ENCODE measurements around the gene NCAM1.

The NCAM1 gene

DNA sequence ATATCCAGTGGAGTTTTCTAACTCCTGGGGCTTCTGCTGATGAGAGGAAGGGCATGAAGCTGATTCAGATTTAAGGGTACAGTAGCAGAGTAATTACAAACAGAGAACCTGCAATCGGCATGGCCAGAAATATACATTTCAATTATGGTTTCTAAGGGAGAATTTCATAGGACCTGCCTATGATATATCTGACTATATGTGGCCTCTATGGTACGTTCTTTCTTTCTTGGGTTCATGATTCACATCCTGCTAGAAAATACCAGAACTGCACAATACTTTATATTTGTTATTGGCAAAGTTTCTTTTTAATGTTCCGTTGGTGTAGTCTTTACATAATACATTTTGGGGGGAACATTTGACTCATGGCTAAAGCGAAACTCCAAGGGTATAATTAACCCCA, 290.1 kb downstream of the NCAM1 start:
- DNase-seq (ENCODE audit: low read depth), result no peak

DNA sequence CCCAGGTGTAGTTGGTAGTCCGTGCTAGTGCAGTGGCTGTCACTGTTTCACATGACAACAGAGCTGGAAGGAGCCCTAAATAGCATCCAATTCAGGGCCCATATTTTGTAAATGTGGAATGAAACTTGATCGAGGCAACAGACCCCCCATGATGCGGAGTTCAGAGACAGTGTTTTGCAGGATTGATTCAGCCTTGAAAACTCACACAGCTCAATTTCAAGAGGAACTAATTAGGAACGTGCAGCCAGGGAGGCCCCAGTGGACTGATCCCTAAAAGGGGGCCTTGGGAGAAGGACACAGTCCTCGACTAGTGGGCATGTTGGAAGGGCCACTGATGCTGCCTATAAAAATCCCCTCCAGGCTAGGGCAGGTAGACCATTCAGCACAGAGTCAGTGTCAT, 292.2 kb downstream of the NCAM1 start:
- no peak for DNase-seq (ENCODE audit: low read depth)

DNA sequence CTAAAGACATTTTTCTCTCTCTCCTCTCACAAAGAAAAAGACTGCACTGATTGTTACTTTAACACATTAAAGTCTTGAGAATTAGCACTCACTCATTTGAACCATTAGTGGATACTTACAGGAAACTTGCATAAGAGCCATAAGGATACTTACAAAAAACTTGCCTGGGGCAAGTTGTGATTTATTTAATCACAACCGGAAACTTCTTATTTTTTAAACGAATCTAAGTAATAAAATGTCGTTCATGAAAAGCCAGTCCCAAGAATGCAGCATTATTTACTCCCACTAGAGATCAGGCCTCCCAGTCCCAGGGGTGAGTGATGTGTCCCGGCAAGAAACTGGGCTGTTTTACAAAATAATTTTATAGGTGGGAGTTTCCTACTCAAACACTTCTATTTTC, 293.9 kb downstream of the NCAM1 start:
- DNase-seq (ENCODE audit: low read depth), result no peak

DNA sequence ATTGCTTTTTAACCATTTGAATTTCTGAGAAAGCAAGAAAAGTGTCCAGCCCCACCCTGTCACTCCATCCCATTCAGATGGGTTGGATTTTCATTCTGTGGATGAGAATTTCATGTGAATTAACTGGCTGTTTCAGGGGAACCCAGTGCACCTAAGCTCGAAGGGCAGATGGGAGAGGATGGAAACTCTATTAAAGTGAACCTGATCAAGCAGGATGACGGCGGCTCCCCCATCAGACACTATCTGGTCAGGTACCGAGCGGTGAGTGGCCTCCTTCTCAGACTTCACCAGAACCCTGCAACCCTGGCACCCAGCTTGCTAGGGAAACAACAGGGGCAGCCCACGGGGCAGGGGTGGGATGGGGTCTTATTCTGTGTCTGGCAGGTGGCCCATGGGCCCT, 294.5 kb downstream of the NCAM1 start:
- DNase-seq (ENCODE audit: low read depth), result no peak

DNA sequence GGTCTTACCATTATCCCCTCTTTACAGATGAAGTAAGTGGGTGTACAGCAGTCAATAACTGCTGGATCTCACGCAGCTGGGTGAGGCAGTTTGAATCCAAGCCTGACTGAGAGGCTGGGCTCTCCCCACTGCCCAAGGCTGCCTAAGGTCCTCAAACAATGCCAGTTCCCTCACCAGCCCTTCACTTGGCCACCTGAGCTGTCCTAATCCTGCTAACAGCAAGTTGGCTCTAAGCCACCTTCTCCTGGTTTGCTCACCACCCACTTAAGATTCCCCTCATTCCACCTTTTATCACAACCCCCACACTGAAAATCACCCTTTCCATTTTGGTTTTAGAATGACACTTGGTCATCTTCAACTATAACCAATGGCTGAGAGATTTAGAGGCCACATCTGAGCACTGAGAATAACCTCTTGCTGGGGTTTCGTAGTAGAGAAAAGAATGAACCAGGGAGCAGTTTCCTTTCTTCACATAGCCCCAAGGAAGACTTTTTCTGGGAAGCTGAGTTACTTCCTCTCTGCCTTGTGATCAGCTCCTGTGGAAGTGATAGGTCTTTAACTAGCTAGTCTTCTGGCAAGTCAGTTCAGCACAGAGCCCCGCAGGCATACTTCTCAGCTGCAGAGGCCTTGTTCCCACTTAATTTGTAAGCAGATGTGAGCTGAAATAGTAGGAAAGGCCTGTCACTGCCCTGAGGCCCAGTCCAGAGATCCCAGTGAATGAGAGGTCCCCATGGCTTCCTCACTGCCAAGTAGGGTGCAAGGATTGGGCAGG, 295.4 kb downstream of the NCAM1 start:
- DNase-seq (ENCODE audit: low read depth), result no peak

DNA sequence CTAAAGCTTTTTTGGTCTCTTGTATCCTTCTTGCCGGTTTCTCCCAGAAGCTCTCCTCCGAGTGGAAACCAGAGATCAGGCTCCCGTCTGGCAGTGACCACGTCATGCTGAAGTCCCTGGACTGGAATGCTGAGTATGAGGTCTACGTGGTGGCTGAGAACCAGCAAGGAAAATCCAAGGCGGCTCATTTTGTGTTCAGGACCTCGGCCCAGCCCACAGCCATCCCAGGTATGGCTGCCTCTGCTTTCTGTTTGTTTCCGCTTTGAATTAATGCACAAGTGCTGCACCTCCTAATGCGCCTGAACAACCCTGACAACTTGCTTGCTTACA, 298.8 kb downstream of the NCAM1 start:
- DNase-seq (ENCODE audit: low read depth), result no peak

DNA sequence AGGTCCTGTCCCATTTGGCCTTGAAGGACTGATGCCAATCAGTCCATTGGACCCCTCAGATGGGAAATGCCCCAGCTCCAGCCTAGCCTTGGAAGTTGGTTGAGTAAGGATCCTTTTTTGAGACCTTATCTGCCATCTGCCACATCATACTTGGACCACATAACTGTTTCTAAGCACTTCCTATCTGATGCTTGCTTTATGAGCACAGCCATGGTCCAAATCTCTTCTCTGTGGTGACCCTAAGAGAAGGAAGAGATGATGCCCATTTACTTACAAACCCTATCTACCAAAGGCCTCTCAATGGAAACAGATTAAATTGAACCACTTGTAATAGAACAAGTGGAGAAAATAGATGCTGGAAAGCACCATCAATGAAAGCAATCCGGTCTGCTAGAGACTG, 299.3 kb downstream of the NCAM1 start:
- no peak for DNase-seq (ENCODE audit: low read depth)

DNA sequence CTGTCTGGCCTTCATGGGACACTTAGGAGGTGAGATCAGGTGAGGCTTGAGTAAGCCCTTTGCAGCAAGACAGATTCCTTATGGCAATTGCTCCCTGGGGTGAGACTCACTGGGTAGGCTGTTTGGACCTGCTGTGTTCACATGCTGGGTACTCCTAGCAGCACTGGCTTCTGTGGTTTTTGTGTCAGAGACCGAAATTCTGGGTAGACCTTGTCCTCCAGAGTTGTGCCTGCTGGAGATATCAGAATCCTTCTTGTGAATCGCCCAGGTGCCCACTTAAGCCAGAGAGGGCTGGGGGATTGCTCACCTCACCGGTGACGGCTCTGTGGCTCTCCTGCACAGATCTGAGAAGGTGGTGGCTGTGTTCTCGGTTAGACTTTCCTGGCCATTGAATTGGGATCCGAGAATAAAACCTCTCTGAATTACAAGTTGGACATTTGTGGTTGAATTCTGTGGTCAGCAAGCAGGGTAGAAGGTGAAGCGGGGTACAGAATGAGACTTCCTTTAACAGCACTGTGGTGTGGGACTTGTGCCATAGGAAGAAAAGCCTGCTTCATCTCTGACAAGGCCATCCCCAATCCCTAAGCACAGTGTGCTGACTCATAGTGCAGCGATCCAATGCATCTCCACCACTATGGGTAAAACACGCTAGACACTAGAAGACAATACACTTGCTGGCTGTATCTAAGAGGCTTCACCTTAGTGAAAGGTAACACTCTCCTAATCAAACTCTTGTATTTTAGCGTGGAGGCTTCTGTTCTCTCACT, 300.7 kb downstream of the NCAM1 start:
- DNase-seq (ENCODE audit: low read depth), result no peak

DNA sequence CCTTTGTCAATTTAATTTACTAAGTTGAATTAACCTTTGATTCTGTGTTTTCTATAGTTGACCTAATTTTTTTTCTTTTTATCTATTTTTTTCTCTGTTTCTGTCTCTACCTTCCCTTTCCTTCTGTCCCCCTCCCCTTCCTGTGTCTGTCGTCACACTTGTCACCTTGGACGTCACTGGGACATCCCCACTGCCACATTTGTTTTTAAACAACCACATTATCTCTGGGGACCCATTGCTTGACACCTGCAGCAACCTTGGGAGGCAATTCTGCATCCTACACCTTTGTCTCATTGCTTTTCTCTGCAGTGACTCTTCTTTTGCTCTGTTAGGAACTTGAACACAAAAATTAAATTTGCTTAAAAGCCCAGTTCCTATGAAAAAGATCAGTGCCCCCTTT, 301.4 kb downstream of the NCAM1 start:
- no peak for DNase-seq (ENCODE audit: low read depth)

DNA sequence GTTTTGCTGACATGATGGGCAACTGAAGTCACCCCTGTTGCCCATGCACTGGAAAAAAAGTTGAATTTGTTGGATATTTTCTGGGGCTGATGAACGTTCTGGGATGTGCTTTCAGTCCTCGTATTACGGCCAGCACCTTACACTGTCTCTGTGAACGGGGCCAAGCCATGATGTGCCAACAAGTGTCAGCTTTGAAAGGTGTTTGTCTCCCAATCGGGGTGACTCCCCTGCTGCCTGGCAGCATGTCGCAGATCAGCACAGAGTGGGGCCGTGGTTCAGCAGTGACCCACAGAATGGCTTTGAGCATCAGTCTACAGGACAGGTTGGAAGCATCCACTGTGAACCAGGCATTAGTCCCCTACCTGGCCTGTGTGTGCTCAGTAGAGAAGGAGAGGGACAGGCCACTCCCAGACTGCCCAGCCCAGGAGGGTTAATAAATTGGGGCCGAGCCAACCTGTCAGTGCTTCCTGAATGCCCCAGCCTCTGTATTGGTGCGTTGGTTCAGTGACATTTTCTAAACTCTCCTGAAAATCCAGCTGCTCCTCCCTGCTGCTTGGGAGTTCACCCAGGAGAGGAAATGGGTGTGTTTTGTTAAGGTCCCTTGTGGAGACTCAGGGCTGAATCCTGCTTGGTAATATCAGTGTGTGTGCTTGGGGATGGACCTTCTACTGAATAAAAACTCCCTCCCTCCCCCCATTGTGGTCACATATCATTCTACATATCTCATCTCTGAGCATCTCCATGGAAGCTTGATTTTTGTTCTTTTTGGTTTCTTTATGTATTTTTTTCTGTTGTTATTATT, 302.4 kb downstream of the NCAM1 start:
- DNase-seq (ENCODE audit: low read depth), result no peak

DNA sequence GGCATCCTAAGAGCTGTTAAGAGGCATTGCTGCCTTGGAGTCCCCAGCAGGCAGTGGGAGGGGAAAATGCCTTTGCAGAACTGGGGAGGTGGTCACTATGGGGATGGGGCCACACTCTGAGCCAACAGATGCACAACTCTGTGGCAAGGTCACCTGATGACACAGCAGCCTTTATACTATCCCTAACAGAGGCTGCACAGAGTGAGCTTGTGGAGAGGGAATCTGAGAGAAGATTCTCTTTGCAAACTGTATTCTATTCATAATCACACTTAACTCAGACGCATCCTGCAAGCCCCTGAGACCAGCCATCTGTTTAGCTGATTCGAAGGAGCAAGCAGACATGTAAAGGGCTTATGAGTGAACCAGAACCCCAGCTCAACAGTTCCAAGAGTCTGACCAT, 304.1 kb downstream of the NCAM1 start:
- DNase-seq (ENCODE audit: low read depth), result no peak

DNA sequence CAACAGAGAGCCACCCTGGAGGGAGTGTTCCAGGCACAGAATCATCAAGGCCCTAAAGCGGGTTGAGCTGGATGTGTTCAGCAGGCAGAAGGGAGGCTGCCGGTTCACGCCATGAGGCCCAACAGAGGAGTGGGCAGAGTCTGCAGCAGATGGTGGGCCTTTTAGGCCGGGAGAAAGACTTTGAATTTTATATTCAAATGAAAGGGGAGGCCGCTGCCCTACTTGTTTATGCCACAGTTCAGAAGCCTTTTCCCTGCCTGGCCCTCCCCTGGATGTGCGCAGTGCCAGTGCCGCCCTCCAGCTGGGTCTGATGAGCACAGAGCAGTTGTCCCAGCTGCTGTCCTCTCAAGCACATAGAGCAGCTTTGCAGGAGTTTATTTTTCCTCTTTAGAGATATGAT, 306.3 kb downstream of the NCAM1 start:
- DNase-seq (ENCODE audit: low read depth), result no peak

DNA sequence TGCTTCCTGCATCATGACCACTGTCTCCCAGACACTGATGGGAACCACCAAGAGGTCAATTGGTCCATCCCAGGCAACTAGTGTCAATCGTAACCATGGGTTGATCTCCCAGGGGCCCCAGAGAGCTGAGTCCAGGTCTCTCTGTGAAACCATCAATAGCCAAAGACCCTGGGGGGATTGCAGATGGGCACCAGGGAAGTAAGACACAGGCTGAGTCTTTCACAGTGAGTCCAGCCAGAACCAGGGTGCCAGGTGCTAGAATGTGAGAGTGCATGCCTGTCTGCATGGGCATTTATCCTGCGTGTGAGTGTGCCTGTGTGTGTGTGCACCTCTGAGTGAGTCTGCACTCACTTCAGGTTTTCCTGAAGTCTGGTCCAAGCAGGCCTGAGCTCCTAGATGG, 307.9 kb downstream of the NCAM1 start:
- DNase-seq (ENCODE audit: low read depth), result no peak

DNA sequence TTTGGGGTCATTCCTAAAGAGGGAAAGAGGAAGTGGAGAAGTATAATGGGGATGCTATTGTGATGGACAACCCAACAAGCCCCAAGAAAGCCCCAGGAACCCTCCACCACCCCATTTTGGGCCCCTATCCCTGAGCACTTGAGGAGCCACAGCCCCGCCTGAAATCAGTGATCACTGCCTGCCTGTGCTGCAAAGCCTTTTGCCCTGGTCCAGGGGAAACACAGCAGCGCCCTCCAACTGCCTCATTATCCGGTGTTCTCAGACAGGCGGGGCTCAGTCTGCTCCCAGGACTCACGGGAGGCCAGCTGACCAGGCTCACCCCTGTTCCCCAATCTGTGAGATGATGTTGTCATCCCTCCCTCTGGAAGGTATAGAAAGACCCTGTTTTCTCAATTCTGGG, 308.4 kb downstream of the NCAM1 start:
- DNase-seq (ENCODE audit: low read depth), result no peak

DNA sequence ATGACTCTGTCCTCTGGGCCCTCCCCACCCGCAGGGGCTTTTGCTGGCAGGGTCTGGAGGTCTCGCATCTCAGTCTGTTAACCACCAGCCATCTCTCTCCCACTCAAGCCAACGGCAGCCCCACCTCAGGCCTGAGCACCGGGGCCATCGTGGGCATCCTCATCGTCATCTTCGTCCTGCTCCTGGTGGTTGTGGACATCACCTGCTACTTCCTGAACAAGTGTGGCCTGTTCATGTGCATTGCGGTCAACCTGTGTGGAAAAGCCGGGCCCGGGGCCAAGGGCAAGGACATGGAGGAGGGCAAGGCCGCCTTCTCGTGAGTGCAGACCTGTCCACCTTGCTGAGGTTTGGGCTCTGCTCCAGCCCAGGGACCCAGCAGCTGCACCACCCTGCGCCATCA, 308.9 kb downstream of the NCAM1 start:
- no peak for DNase-seq (ENCODE audit: low read depth)

DNA sequence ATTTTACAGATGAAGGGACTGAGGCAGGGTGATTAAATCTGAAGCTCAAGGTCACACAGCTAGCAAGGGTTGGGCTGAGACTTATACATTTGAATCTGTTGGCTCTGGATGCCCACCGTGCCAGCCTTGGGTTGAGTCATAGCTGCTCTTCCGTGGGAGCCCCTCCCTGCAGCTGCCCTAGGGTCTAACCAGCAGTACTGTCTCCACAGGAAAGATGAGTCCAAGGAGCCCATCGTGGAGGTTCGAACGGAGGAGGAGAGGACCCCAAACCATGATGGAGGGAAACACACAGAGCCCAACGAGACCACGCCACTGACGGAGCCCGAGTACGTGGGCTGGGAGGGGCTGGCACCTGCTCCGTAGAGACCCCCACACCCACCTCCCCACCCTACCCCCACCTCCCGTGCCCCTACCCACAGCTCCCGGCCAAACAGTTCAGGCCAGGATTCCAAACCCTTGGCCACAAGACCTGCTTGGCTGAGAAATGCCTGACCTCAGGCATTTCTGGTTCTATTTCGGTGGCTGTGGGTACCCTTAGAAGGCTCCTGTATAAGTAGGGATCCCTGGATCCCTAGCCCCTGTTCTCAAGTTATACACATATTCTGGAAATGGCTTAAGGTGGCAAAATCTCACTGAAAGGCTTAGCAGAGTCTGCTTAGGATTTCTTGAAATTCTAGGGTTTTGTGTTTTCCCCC, 310.5 kb downstream of the NCAM1 start:
- DNase-seq (ENCODE audit: low read depth), result no peak

DNA sequence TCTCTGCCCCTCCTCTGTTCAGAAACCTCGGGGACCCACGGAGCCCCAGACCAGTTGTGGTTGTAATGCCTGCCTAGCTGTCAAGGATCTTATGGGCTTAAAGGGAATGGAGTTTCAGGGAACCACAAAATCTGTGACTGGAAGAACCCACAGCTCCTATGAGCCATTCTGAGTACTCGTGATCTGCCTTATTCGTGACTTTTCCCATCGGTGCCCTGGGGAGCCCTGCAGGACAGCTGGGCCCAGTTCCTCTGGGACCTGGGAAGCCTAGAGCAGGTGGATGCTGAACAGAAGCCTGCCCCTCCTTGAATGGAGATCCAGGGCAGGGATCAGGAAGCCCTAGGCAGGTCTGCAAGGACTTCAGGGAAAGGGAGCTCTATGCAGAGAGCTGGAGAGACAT, 311.1 kb downstream of the NCAM1 start:
- no peak for DNase-seq (ENCODE audit: low read depth)

DNA sequence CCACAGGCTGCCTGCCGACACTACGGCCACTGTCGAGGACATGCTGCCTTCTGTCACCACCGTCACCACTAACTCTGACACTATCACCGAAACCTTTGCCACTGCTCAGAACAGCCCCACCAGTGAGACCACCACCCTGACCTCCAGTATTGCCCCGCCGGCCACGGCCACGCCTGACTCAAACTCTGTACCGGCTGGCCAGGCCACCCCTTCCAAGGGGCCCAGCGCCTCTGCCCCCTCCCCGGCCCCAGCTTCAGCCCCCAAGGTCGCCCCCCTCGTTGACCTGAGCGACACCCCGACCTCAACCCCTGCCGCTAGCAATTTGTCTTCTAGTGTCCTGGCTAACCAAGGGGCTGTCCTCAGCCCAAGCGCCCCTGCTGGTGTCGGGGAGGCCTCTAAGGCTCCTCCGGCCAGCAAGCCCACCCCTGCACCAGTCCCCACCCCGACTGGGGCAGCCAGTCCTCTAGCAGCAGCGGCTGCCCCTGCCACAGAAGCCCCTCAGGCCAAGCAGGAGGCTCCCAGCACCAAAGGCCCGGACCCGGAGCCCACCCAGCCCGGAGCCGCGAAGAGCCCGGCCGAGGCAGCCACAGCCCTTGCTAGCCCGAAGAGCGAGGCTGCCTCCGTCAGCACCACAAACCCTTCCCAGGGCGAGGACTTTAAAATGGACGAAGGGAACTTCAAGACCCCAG, 311.9 kb downstream of the NCAM1 start:
- DNase-seq (ENCODE audit: low read depth), result no peak

DNA sequence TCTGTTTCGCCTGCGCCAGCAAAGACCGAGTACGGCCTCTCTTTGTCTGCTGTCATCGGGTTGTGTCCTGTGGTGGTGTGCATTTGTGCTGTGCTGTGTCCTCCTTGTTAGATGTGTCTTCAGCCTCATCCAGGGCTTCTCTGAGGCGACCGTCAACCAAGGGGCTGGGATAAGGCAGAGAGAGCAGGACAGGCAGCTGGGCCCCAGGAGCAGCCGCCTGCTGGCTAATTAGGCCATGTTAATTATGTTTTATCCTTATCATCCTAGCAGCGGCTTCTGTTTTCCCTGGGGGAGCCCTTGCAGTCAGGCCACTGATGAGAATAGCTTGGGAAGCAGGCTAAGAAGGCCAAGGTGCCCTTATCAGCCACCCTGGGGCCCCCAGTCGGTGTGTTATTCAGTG, 312.5 kb downstream of the NCAM1 start:
- no peak for DNase-seq (ENCODE audit: low read depth)

DNA sequence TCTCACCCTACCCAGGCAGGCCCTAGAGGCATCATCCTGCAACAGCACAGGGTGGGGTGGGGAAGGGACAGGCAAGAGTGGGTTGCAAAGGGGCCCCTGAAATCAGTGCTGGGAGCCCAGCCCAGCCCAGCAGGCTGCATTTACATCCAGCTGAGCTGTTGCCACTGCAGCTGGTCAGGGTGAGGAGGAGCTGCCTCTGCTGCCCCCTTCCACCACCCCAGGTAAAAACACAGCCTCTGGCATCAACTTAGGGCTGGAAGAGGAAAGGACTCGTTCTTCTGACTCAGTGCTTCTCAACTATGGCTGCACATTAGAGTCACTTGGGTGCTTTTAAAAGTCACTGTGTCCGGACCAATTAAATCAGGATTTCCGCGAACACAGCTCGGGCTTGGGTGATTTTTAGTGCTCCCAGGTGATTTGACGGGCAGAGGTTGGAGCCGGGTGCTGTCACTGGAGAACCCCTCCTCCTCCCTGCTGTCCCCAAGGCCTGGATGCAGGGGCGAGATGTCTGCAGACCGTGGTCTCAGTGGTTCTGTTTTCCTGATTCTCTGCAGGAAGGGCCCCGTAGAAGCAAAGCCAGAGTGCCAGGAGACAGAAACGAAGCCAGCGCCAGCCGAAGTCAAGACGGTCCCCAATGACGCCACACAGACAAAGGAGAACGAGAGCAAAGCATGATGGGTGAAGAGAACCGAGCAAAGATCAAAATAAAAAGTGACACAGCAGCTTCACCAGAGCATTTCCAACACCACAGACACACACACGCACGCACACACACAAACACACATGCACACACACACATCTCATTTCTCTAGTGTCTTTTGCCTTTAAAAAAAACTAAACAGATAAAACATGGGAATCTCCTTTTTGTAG, 313.7 kb downstream of the NCAM1 start:
- DNase-seq (ENCODE audit: low read depth), result no peak

DNA sequence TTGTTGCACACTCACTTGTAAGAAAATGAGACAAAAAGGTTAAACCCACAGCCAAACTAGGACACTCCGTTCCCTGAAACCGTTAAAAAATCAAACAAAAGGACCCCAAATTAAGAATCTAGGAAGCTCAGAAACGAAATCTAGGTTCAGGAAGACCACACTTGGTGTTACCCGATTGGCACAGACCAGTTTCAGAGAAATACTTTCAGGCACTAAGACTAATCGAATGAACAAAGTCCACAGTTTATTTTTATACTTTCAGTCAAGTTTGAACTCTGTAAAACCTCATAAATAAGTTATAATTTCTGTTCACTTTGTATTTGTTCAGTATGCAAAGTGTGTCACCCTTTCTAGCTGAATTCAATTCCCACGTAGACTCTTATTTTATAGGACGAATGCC, 314.4 kb downstream of the NCAM1 start:
- DNase-seq (ENCODE audit: low read depth), result no peak

Measured in activated T-cell treated with anti-CD3 and anti-CD28 coated beads for 48 hours (primary cell).